Activated T-helper 1 cell treated with Interleukin-2 at 50 U/mL for 16 hours (primary cell): ENCODE data around the gene CD74.

ENCODE experiments used
- DNase-seq: peaks from one replicate; pipeline ENCODE4 v3.0.0-alpha.2; 2020; ENCODE audit warnings: low read depth

The CD74 gene

GRCh38 chr5:150409638-150410523 is 2.8 kb downstream of the CD74 start:
- no peak for DNase-seq

DNA sequence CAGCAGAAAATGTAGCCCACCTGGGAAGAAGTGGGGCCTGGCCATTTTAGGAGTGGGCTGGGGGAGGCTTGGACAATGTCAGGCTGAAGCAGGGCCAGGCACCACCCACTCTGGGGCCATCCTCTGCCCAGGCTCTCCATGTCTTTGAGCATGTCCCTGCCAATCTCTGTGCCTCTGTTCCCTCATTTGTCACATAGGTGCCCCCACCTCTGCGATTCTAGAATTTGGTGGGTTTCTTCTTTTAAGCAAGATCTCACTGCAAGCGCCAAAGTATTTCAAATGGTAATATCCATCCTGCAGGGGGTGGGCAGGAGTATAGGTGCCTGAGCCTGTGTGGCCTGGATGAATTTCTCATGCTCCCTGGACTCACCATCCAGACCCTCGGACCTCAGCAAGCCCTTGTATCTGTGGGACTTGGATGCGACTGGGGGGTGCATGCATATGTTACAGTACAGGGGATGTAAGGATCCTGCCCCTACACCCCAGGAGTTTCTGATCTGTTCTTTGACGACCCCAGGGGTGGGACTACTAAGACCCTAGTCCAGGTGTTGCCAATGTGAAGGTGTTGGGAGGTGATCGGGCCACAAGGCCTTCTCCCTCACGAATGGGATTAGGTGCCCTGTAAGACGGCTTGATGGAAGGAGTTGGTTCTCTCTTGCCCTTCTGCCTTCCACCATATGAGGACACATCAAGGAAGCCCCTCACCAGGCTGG is 4.3 kb downstream of the CD74 start:
- no peak for DNase-seq

DNA sequence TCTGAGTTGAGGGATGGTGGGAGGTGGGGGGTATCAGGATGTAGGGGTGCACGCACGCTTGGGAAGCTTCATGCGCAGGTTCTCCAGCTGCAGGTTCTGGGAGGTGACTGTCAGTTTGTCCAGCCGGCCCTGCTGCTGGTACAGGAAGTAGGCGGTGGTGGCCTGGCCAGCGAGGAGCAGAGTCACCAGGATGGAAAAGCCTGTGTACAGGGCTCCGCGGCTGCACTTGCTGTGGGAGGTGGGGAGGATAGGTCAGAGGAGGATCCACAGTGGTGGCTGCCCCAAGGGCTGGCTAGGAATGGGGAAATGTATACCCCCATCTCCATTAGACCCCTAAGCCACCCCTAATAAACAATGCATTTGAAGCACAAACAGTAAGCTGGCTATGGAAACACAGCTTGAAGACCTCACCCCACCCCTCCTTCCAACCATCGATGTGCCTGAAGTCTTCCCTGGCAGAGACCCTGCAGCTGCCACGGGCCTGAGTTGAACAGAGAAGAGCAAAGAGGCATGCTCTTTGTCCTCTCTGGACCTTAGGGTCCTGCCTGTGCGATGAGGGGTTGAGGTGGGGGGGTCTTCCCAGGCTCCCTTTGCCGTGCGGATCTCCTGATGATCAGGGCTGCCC is 5.5 kb downstream of the CD74 start:
- DNase-seq = no peak

- DNase-seq = no peak
Observed at GRCh38 chr5:150406723-150407095, 6.0 kb downstream of the CD74 start.

DNA sequence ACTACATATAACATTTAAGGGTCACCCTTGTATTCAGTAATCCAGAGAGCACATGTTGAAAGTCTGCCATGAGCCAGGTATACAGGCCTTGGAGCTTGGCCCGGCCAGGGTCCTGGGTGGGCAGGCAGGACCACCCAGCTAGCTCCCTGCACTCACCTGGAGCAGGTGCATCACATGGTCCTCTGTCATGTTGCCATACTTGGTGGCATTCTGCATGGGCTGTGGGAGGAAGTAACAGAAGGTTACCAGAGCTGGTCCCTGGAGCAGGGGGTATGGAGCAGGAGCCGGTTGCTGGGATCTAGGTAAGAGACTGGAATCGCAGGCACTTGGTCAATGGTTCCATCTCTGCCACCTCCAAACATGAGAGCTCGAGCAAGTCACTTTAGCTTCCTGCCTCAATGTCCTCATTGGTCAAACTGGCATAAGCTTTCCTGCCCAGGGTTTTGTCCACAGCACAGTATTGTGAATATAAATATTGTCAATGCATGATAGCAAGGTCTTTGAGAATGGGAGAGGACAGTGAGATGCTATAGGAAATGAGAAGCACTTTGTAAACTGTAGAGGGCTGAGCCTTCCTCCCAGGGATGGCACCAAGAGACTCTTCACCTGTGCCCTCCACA is 6.5 kb downstream of the CD74 start:
- no peak for DNase-seq

GRCh38 chr5:150404941-150405816 is 7.5 kb downstream of the CD74 start:
- DNase-seq = no peak

DNA sequence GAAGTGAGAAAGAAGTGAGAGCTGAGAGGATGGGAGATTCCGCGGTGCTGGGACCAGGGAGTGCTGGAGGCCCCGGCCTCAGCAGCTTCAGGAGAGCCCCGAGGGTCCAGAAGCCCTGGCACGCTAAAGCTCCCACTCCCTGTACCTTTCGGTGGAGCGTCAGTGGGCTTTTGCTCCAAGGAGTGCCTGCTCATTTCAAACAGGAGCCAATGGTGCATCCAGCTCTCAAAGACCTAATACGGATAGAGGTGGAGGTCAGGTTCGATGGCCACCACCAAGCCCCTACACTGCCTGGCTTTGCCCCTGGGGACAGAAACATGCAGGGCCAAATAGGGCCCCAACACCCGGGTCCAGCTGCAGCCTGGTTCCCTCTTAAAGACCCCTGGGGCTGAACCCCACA is 8.2 kb downstream of the CD74 start:
- no peak for DNase-seq

- DNase-seq = no peak
Observed at GRCh38 chr5:150404121-150404520, 8.6 kb downstream of the CD74 start.

- DNase-seq = no peak
Observed at GRCh38 chr5:150402901-150403342, 9.8 kb downstream of the CD74 start.

GRCh38 chr5:150402229-150402773 is 10.4 kb downstream of the CD74 start:
- no peak for DNase-seq

DNA sequence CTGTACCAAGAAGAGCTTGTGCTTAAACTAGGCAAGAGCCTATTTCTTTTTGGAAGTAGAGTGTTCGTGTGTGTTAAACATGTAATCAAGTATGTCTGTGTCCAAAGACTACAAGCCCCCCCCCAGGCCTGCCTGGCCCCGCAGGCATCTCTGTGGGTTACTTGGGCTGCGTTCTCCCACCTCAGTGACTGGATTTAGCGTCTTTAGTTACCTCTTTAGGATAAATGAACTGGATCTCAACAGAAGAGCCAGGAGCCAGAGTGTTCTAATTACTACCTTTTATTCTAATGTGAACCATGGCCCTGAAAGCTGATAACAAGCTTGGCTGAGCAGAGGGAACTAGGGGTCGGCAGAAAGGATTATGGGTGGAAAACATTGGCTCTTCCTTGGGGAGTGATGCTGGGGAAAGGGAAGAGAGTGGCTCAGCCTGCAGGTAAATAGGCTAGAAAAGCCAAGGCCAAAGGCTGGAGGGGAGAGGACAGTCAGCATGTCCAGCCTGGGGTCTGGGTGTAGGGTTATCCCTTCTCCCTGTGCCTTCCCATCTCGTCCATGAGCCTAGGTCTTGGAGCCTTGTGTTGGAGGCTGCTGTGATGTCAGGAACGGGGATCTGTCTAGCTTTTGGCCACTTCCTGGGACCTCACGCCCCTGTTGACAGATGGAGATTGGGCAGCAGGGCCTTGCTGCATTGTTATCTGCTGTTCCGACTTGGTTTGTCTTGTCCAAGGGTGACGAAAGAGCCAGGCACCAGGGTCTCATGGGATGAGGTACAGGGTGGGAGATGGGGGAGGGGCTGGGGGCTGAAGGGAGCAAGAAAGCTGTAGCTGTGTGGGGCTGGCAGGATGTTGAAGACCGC is 11.1 kb downstream of the CD74 start:
- no peak for DNase-seq

GRCh38 chr5:150401076-150401375 is 11.7 kb downstream of the CD74 start:
- no peak for DNase-seq

GRCh38 chr5:150400316-150401075 is 12.2 kb downstream of the CD74 start:
- no peak for DNase-seq

DNA sequence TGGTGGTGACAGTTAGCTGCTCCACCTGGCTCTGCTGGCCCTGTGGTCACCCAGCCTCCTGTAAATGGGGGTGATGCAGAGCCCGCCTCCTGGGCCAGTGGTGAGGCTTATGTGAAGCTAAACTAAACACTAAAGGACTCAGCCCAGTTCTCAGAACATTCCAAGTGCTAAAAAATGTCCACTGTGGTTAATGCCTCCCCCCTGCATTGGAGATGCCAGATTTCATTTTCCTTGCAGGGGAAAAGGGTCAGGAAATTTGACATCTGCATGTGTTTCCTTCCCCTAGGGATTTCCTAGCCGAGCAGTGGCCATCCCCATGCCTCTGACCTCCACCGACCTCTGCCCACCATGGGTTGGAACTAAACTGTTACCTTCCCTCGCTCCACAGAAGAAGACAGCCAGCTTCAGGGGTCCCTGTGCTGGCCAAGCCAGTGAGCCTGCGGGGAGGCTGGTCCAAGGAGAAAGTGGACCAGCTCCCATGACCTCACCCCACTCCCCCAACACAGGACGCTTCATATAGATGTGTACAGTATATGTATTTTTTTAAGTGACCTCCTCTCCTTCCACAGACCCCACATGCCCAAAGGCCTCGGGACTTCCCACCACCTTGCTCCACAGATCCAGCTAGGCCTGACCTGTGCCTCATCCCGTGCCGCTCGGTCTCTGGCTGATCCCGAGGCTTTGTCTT is 13.0 kb downstream of the CD74 start:
- no peak for DNase-seq

DNA sequence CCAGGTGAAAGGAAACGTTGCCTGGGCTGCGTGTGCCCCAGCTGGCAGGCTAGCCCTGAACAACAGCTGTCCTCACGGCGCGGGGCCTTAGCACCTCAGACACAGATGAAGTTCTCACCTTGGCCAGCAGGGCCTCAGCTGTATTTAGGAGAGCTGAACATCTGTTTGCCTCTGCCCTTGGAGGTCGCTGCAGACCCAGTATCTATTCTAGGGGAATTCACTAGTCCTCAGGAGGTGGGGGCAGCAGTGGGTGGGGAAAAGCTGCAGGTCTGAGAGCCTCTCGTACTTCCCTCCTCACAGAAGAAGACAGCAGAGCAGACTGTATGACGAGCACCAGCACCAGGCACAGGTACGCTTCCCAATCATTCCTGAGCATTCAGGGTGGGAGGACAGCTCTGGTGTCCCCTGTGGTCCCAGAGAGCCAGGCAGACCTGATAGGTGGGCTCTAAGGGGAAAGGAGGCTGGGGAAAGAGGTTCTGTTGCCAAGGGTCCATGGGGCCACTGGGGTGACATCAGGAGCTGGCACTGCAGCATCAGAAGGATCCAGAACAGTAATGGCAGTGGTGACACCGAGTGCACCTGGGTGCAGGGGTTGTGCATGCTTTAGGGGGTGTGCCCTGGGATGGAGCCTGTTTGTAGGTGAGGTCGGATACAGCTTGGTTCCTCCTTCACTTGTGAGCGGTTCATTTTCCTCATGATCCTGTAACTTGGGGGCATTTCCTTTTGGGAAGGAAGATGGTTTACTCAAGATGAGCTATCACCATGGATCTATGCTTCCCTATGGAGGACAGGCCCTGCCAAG is 13.8 kb downstream of the CD74 start:
- DNase-seq = no peak

DNA sequence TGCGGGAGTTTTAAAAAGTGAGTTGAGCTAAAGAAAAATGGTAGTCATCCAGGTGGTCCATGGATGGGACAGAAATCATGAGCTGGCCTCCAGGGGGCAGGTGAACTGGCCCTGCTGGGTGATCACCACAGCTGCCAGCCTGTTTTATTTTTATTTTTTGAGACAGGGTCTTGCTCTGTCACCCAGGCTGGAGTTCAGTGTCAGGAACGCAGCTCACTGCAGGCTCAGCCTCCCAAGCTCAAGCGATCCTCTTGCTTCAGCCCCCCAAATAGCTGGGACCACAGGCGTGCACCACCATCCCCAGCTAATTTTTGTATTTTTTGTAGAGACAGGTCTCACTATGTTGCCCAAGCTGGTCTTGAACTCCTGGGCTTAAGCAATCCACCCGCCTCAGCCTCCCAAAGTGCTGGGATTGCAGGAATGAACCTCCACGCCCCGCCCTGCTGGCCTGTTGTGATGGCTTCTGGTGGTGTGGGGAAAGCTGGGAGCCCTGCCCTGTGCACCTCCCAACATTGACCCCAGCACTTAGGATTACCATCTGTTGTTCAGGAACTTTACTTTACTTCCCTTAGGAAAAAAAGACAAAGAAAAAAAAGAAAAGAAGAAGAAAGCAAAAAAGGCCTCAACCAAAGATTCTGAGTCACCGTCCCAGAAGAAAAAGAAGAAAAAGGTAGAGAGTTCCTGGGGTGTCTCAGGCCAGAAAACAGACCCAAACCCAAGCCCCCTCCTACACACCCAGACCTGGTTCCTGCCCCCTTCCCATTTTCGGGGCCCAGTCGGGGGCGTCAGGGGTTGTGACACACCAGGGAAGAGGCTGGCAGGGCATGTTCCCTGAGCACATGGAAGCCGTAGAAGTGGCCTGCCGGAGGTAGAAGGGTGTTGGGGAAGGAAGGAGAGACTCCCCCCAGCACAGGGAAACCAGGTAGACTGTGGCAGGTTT is 14.7 kb downstream of the CD74 start:
- DNase-seq = no peak

DNA sequence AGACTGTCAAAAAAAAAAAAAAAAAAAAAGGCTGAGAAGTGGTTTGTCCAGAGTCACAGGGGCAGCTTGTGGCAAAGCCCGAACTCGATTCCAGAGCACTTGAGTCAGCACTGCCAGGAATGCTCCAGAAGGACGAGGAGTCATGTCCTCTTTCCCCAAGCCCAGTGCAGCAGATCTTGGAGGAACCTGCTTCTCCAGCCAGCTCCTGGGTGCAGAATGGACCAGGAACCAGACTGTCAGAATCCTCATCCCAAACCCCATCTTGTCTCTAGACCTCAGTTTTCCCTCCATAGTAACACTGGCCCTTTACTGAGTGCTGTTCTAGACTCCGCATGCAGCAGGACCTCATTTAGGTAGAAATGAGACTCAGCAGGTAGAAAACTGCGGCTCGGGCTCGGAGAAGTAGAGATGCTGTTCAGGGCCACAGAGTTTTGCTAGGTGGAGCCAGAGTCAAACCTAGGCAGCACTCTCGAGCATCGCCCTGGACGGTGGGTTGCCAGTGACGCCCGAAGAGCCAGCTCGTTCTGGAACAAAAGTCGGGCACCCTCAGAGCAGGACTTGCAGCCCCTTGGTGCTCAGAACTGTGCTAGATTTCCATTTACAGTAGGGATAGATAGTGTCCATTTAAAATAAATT is 15.4 kb downstream of the CD74 start:
- no peak for DNase-seq
